ENCODE results near the gene KLK15.
A peak's percentile ranks its signal among the peaks of the same experiment; 100 is the strongest.
"Not testable (repeated sequence)": the region's sequence is repeated elsewhere in the genome, so short reads cannot be mapped to it uniquely, and the experiment has no call there.

Gene KLK15

GRCh38 chr19:50819636-50820035 is 13.7 kb downstream of the KLK15 start:
- in situ Hi-C loops (cut with MboI; ENCODE audit: low pct_unique_long_range_greater_than_20kb, low sequenced_read_pairs, unreplicated experiment): no loop called here
- no peak for TF ChIP-seq CTCF (IDR thresholded peaks at IDR 0.05; ENCODE audit: extremely low read depth, insufficient read depth, missing control alignments)
- DNase-seq (ENCODE audit: low spot score): no peak

GRCh38 chr19:50818859-50819472 is 14.4 kb downstream of the KLK15 start:
- in situ Hi-C loops (cut with MboI; ENCODE audit: low pct_unique_long_range_greater_than_20kb, low sequenced_read_pairs, unreplicated experiment): no loop called here
- TF ChIP-seq CTCF (IDR thresholded peaks at IDR 0.05; ENCODE audit: extremely low read depth, insufficient read depth, missing control alignments): no peak
- peak; percentile 23 for DNase-seq (ENCODE audit: low spot score)

- DNase-seq (ENCODE audit: low spot score): peak; percentile 90
- TF ChIP-seq CTCF (IDR thresholded peaks at IDR 0.05; ENCODE audit: extremely low read depth, insufficient read depth, missing control alignments): no peak
- in situ Hi-C loops (cut with MboI; ENCODE audit: low pct_unique_long_range_greater_than_20kb, low sequenced_read_pairs, unreplicated experiment): no loop called here
These were observed 15.2 kb downstream of the KLK15 start for GRCh38 chr19:50817941-50818858.

DNA sequence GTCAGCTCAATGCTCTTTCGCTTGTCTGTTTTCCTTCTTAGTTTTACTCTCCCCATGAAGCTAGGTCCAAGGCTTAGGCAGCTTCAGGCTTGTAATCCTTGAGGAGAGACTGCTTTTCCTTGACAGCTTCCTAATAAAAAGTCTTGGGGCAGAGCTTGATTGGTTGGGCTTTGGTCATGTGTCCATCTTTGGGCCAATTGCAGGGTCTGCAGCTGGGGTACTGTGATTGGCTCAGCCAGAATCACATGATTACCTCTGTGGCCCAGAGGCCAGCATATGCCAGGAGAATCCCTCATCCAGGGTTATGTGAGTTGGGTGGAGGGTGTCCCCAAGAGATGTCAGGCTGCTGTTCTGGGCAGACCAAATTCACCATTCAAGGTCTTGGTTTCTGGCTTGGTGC is 17.9 kb downstream of the KLK15 start:
- no peak for DNase-seq (ENCODE audit: low spot score)
- no peak for TF ChIP-seq CTCF (IDR thresholded peaks at IDR 0.05; ENCODE audit: extremely low read depth, insufficient read depth, missing control alignments)
- in situ Hi-C loops (cut with MboI; ENCODE audit: low pct_unique_long_range_greater_than_20kb, low sequenced_read_pairs, unreplicated experiment): no loop called here

DNA sequence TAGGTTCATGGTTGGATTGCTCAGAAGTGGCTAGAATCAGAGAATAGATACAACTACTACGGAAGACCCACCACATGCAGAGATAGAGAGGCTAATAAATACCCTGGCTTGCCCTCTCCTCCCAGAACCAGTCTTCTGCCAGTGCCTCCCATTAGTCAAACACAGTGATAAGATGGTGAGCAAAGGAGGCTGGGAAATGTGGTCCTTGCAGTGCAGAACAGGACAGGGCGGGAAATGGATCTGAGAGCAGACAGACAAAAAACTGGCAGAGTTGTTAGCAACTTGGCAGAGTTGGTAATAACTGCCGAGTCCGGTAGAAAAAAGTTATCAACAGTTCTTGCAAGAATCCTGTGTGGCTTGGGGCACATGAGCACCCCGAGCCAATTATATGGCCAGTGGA is 18.5 kb downstream of the KLK15 start:
- in situ Hi-C loops (cut with MboI; ENCODE audit: low pct_unique_long_range_greater_than_20kb, low sequenced_read_pairs, unreplicated experiment): no loop called here
- TF ChIP-seq CTCF (IDR thresholded peaks at IDR 0.05; ENCODE audit: extremely low read depth, insufficient read depth, missing control alignments): no peak
- DNase-seq (ENCODE audit: low spot score): no peak

DNA sequence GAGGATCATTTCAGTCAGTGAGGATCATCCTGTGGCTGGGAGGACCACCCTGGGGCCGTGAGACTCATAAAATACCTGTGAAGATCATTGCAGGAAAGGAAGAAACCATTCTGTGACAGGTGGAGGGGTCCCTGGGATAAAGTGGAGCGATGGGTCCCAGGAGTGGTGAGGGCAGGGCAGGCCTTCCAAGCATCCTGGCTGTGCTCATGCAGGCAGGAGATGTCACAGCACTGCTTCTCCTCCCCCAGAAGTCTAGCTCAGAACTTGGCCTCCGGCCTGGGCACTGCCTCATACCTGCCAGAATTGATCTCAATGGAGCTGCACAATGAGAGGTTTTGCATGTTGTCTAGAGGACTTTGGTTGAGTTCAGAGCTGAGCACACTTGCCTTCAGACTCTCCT is 20.9 kb downstream of the KLK15 start:
- DNase-seq (ENCODE audit: low spot score): no peak
- no peak for TF ChIP-seq CTCF (IDR thresholded peaks at IDR 0.05; ENCODE audit: extremely low read depth, insufficient read depth, missing control alignments)
- in situ Hi-C loops (cut with MboI; ENCODE audit: low pct_unique_long_range_greater_than_20kb, low sequenced_read_pairs, unreplicated experiment): no loop called here

DNA sequence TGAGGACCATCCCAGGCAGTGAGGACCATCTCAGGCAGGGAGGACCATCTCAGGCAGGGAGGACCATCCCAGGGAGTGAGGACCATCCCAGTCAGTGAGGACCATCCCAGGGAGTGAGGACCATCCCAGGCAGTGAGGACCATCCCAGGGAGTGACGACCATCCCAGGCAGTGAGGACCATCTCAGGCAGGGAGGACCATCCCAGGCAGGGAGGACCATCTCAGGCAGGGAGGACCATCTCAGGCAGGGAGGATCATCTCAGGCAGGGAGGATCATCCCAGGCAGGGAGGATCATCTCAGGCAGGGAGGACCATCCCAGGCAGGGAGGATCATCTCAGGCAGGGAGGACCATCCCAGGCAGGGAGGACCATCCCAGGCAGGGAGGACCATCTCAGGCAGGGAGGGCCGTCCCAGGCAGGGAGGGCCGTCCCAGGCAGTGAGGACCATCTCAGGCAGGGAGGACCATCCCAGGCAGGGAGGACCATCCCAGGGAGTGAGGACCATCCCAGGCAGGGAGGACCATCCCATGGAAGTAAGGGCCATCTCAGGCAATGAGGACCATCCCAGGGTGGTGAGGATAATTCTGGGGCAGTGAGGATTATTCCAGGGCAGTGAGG is 21.6 kb downstream of the KLK15 start:
- in situ Hi-C loops (cut with MboI; ENCODE audit: low pct_unique_long_range_greater_than_20kb, low sequenced_read_pairs, unreplicated experiment); DNase-seq (ENCODE audit: low spot score): not testable (repeated sequence)

Measured in GM13977 (cell line).